ENCODE results near the gene CCND1. TPM values are rescaled to one million over a fixed set of nuclear protein-coding genes. Genes with fewer than 3 reads are reported as not detected.

Gene CCND1
- total RNA-seq, 2 experiments from 2014 or later = 0.21 to 0.42 TPM

DNA sequence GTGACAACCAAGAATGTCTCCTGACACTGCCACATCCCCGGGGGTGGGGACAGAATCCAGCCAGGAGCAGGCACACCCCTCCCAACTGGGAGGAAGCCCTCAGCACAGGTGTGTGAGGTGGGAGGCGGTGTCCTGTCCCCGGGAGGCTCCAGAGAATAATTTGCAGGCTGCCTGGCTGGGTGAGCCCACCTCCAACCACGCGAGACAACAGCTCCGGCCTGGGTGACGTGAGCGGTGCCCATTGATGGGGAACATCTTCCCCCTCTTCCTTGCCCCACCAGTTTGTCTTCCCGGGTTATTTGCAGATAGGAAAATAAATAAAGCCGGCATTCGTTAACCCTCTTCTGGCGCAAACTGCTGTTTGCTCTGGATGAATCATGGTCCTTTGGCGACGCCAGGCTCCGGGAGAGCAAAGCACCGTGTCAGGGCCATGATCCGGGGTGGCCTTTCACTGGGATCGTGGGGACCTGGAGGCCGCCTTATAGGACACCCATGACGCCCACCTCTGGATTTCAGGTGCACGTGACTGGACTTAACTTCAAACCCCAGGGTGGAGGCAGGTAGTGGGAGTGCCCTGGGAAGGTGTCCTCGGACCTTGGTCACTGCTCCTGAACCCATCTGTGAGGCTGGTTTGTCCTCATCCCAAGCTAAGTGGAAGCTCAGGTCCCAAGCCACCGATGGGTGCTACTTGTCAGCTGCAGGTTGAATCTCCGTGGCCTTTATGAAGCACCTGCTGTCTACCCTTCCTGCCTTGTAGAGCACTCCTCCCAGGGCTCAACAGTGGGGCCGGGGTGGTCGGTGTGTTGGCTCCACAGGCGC, 13.9 kb downstream of the CCND1 start:
- Mint-ChIP-seq H3K4me1 (no peaks in the 10 kb centered on the region), H3K36me3 (ENCODE audit: low read depth) (no peaks in the 10 kb centered on the region), H3K4me3 (no peak overlapping the region), H3K27ac (no peak overlapping the region), H3K27me3 (no peaks in the 10 kb centered on the region), H3K9me3 (no peaks in the 10 kb centered on the region)
- ChIA-PET POLR2A (no interaction called here), CTCF (interaction anchor here (0.6 to 1.4 kb wide), 2 partner anchors 12 to 648 kb away, joined by 3 to 4 read pairs; no protein-coding TSS in a partner anchor)
- DNase-seq = no peak

DNA sequence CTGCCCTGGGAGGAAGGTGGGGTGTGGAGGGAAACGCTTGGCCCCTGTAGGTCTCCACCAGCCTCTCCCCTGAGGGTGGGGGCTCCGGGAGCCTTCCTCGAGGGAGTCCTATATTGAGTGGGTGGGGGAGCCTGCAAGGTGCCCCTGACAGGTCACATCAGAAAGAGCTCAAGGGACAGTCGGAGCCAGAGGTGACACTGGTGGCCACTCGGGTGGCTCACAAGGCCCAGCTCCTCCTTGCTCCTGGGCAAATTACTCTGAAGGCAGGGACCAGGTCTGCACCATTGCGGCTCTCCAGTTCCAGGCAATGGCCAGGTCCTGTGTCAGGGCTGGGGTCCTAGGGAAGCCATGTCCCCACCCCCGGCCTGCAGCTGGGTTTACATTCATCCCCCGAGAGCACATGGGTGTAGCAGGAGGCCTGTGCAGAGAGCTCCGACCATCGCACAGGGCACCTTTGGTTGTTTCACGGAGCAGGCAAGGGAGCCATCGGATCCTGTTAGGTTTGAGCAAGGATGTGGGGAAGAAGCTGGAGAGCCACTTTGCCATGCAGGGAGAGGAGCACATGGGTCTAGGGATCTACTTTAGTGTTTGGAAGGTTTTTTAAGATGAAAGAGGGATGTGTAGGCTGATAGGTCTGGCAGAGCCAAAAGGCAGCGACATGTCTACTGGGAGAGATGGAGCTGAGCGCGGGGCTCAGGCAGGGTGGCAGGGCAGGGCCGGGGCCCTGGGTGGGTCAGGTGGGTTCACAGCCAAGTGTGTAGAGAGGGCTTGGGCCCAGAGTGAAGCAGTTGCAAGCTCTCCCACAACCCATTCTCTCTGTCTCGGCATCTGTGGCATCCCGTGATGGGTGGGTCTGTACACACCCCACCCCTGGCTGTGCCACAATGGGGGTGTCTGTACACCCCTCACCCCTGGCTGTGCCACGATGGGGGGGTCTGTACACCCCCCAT, 14.8 kb downstream of the CCND1 start:
- Mint-ChIP-seq H3K4me3 (no peak overlapping the region), H3K4me1 (no peaks in the 10 kb centered on the region), H3K36me3 (ENCODE audit: low read depth) (no peaks in the 10 kb centered on the region), H3K9me3 (no peaks in the 10 kb centered on the region), H3K27ac (no peak overlapping the region), H3K27me3 (no peaks in the 10 kb centered on the region)
- CTCF ChIA-PET = interaction anchor here (0.6 to 1.4 kb wide), 3 partner anchors 13 to 743 kb away, joined by 3 to 4 read pairs (median 3); no protein-coding TSS in a partner anchor
- no peak for DNase-seq
- POLR2A ChIA-PET = no interaction called here

DNA sequence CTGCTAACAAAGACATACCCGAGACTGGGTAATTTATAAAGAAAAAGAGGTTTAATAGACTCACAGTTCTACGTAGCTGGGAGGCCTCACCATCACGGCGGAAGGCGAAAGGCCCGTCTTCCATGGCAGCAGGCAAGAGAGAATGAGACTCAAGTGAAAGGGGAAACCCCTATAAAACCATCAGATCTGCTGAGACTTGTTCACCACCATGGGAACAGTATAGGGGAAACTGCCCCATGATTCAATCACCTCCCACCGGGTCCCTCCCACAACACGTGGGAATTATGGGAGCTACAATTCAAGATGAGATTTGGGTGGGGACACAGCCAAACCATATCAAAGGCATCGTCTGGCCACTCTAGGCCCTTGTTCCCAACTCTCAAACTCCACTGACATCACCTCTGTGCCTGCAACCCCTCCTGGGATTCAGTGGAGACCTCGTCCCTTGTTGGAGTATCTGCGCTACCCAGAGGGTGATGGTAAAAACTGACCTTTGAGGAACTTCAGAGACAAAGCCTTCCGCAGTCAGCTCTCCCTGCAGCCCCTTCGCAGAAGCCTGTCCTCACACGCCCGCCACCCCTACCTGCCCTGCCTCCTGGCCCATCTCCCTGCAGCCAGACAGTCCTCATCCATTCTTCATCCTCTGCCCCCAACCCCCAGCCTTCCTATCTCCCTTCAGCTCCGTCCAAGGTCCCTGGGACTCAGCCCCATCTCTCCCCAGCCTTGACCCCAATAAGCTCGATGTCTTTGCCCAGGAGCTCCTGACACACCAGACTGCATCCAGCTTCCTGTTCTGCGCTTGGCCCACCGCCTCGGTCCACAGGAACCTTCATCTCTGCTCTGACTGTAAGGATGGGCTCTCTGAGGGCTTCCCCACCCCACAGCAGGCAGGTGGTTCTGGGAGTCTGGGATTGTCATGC, 15.8 kb downstream of the CCND1 start:
- ChIA-PET POLR2A (no interaction called here), CTCF (interaction anchor here (0.6 to 1.0 kb wide), 2 partner anchors 14 to 744 kb away, joined by 3 to 5 read pairs; no protein-coding TSS in a partner anchor)
- Mint-ChIP-seq H3K27me3 (no peaks in the 10 kb centered on the region), H3K36me3 (ENCODE audit: low read depth) (no peaks in the 10 kb centered on the region), H3K4me3 (no peak overlapping the region), H3K9me3 (no peaks in the 10 kb centered on the region), H3K27ac (peak overlapping the region; percentile 19), H3K4me1 (no peaks in the 10 kb centered on the region)
- DNase-seq = no peak

DNA sequence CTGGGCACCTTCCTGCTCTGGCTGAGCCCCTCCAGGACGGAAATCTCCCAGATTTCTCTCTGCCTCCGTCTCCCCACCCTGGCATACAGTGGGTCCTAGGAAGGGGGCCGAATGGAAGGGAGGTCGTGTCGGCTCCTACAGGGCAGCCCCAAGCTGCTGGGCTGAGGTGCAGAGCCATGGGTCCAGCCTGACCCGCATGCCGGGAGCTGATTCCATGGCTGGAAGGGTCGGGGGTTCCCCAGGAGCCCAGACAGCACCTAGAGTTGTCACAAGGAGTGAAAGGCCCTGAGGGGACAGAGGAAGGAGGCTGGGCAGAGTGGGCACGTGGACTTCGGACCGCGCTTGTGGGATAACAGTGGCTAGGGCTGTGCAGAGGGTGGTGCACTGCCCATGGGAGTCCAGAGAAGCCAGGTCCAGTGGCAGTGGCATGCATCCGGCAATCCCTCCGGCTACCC, 16.5 kb downstream of the CCND1 start:
- Mint-ChIP-seq H3K4me1 (no peaks in the 10 kb centered on the region), H3K27me3 (no peaks in the 10 kb centered on the region), H3K36me3 (ENCODE audit: low read depth) (no peaks in the 10 kb centered on the region), H3K27ac (no peak overlapping the region), H3K4me3 (no peak overlapping the region), H3K9me3 (no peaks in the 10 kb centered on the region)
- ChIA-PET POLR2A (no interaction called here), CTCF (interaction anchor here (1.0 kb wide), 1 partner anchor 15 kb away, joined by 5 read pairs; no protein-coding TSS in a partner anchor)
- no peak for DNase-seq

DNA sequence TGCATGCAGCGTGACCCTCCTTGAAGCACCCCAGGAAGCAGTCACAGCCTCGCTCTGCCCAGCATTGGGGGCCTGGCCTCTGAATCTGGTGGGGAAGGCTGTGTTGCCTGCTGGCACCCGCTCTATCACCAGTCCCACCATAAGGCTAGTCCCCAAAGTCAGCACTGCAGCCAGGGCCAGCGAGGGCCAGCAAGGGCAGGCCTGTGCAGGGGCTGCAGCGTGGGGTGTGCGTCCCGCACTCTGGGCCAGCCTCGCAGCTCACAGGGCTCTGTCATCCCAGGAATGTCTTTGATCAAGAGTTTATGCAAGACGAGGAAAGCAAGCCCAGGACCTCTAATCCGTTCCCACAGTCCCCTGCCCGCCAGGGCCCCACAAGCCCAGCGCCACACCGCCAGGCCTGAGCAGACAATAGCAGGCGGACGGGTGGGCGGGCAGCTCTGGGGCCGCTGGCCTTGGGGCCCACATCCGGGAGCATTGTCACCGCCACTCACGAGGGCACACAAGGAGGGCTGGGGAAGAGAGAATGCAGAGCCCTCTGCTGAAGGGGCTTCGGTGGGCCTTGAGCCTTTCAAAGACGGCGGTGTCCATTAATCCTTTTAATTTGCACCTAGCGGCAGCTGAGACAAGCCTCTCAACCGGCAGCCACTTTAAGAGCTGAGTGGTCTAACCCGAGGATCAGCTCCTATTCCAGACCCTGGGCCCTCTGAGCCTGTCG, 17.1 kb downstream of the CCND1 start:
- H3K27ac Mint-ChIP-seq = no peak overlapping the region
- H3K27me3 Mint-ChIP-seq = no peaks in the 10 kb centered on the region

DNA sequence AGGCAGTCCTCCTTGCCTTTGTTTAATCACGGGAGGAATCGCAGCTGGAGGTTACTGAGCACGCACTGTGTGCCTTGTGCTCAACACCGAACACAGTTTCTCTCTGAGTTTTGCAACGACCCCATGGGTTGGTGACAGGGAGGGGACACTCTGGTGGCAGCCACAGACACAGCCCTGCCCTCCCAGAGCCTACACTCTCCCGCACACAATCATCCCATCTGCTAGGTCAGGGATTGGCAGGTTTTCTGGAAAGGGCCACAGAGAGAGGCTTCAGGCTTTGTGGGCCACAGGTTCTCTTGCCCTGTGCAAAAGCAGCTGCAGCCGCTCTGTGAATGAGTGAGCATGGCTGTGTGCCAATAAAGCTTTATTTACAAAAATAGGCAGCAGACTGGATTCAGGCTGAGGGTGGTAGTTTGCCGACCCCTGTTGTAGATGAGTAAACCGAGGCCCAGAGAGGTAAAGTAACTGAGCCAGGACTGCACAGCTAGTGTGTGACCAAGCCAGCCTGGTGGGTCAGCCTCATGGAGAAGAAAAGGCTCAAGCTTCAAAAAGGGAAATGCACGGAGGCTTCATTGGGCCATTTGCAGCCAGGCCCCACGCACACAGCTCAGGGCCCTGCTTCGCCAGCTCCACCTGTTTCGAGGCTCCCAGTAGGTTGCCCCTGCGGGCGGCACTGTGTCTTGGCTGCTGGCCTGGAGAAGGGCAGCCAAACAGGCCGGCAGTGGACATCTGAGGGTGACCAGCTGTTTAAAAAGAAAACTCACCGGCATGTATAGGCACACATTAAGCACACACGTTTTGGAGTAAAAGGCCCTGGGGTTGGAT, 17.9 kb downstream of the CCND1 start:
- Mint-ChIP-seq H3K9me3 (no peaks in the 10 kb centered on the region), H3K27ac (no peak overlapping the region), H3K36me3 (ENCODE audit: low read depth) (no peaks in the 10 kb centered on the region), H3K4me1 (no peaks in the 10 kb centered on the region), H3K27me3 (no peaks in the 10 kb centered on the region), H3K4me3 (no peak overlapping the region)
- CTCF ChIA-PET = no interaction called here
- DNase-seq = no peak
- POLR2A ChIA-PET = no interaction called here

More for the DNA sequence above, 17.1 kb downstream of the CCND1 start:
- no peak for DNase-seq
- Mint-ChIP-seq H3K4me1 (no peaks in the 10 kb centered on the region), H3K36me3 (ENCODE audit: low read depth) (no peaks in the 10 kb centered on the region), H3K9me3 (no peaks in the 10 kb centered on the region), H3K4me3 (no peak overlapping the region)
- ChIA-PET POLR2A (no interaction called here), CTCF (no interaction called here)

DNA sequence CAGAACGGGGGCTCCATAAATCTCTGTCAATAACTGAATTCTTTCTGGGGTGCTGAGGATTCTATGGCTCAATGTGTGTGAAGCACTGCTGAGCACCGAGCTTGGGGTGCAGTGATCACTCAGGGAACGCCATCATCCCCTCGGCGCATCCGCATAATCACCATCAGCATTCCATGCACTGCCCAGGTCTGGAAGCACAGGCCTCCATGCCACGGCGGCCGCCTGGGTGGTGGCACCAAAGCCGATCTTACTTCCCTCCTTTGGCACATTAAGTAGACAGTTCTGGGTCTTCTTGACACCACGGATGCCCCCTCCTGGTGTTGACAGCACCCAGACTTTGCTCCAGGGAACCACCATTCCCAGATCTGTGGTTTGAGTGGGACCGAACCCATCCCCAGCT, 18.6 kb downstream of the CCND1 start:
- CTCF ChIA-PET = no interaction called here
- DNase-seq = no peak
- Mint-ChIP-seq H3K27ac (no peak overlapping the region), H3K4me3 (no peak overlapping the region), H3K4me1 (no peaks in the 10 kb centered on the region), H3K9me3 (no peaks in the 10 kb centered on the region), H3K27me3 (no peaks in the 10 kb centered on the region), H3K36me3 (ENCODE audit: low read depth) (peaks cover 1% of the 10 kb centered on the region)
- POLR2A ChIA-PET = no interaction called here

DNA sequence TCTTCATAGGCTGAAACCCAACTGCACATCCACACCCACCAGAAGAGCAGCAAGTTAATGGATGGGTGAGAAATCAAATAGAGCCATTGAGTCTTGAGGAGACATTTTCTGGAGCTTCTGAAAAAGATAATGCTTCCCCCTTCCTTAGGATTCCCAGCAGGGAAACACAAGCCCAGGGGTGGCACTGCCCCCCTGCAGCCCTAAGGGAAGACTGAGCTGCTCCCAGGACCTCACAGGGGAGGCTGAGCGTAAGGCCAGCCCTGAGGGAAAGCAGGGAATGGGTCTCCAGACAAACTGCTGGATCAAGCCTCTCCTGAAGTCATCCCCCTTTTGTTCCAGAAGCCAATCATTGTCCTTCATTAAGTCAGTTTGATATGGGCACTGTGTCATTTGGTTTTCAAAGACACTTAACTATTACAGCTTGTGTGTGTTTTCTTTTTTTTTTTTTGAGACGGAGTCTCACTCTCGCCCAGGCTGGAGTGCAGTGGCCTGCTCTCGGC, 19.1 kb downstream of the CCND1 start:
- H3K4me1 Mint-ChIP-seq = no peaks in the 10 kb centered on the region
- H3K27me3 Mint-ChIP-seq = no peaks in the 10 kb centered on the region
- CTCF ChIA-PET = no interaction called here
- DNase-seq = no peak
- H3K9me3 Mint-ChIP-seq = no peaks in the 10 kb centered on the region
- H3K36me3 Mint-ChIP-seq (ENCODE audit: low read depth) = peaks cover 5% of the 10 kb centered on the region
- H3K4me3 Mint-ChIP-seq = no peak overlapping the region
- POLR2A ChIA-PET = no interaction called here
- H3K27ac Mint-ChIP-seq = no peak overlapping the region

DNA sequence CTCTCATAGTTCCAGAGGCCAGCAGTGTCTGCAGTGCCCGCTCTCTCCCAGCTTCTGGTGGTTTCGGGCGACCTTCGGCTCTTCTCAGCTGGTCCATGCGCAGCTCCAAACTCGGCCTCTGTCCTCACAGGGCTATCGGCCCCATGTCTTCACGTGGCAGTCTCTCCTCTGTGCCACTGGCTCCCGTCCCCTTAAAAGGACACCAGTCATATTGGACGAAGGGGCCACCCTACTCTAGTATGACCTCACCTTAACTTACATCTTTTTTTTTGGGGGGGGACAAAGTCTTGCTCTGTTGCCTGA, 20.4 kb downstream of the CCND1 start:
- DNase-seq = no peak
- ChIA-PET CTCF (interaction anchor here (0.6 to 1.7 kb wide), 4 partner anchors 9 to 898 kb away, joined by 3 to 4 read pairs (median 3); no protein-coding TSS in a partner anchor), POLR2A (no interaction called here)
- H3K27me3 Mint-ChIP-seq = no peaks in the 10 kb centered on the region
- H3K27ac Mint-ChIP-seq = no peak overlapping the region
- peaks cover 9% of the 10 kb centered on the region for H3K36me3 Mint-ChIP-seq (ENCODE audit: low read depth)
- no peaks in the 10 kb centered on the region for H3K4me1 Mint-ChIP-seq
- H3K9me3 Mint-ChIP-seq = no peaks in the 10 kb centered on the region
- H3K4me3 Mint-ChIP-seq = no peak overlapping the region

DNA sequence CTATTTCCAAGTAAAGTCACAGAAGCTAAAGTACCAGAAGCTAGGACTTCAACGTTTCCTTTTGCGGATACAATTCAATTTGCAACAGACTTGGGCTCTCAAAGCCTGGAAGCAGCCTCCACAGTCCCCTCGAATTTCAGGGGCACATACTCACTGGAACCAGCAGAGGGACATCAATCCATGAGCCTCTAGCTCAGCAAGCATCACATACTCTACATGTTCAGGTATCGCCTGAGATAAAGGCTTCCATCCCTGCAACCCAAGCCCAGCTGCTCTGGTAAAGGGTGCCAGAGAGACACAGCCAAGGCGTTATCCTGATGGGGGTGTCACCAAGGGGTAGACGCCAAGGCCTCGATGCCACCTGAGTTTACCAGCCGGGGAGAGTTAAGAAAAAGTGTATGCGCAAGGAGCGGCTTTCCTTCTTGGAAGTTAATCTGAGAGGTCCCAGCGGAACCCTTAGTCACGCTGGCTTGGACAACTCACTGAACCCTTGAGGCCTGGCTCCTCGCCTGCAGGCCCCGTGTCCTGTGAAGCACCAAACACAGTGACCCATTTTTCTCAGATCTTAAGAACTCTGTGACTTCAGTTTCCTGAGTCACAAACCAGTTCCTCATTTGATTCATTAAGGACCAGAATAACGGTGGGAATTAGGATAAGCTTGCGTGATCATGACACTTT, 21.2 kb downstream of the CCND1 start:
- ChIA-PET POLR2A (no interaction called here), CTCF (interaction anchor here (0.6 to 1.7 kb wide), 3 partner anchors 8 to 431 kb away, joined by 3 to 4 read pairs (median 3); no protein-coding TSS in a partner anchor)
- DNase-seq = no peak
- no peaks in the 10 kb centered on the region for H3K4me1 Mint-ChIP-seq
- no peaks in the 10 kb centered on the region for H3K27me3 Mint-ChIP-seq
- H3K9me3 Mint-ChIP-seq = no peaks in the 10 kb centered on the region
- H3K4me3 Mint-ChIP-seq = no peak overlapping the region
- peaks cover 9% of the 10 kb centered on the region for H3K36me3 Mint-ChIP-seq (ENCODE audit: low read depth)
- H3K27ac Mint-ChIP-seq = no peak overlapping the region

DNA sequence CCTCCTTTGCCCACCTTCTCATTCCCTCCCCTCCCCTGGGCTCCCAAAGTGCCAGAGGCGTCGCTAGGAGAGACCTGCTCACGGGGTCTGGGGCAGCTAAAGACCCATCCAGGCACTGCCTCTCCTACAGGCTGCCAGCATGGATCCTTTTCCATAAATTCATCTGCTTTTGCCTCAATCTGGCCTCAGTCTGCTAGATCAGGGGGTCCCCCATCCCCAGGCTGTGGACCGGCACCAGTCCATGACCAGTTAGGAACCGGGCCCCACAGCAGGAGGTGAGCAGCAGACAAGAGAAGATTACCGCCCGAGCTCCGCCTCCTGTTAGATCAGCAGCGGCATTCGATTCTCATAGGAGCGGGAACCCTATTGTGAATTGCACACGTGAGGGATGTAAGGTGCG, 21.9 kb downstream of the CCND1 start:
- no peak overlapping the region for H3K4me3 Mint-ChIP-seq
- no peaks in the 10 kb centered on the region for H3K9me3 Mint-ChIP-seq
- POLR2A ChIA-PET = no interaction called here
- no peaks in the 10 kb centered on the region for H3K4me1 Mint-ChIP-seq
- CTCF ChIA-PET = interaction anchor here (1.6 kb wide), 1 partner anchor 12 kb away, joined by 3 read pairs; no protein-coding TSS in a partner anchor
- no peak for DNase-seq
- H3K27me3 Mint-ChIP-seq = no peaks in the 10 kb centered on the region
- peaks cover 10% of the 10 kb centered on the region for H3K36me3 Mint-ChIP-seq (ENCODE audit: low read depth)
- no peak overlapping the region for H3K27ac Mint-ChIP-seq

Data from activated CD4-positive, alpha-beta T cell treated with anti-CD3 and anti-CD28 coated beads, Interleukin-2, amount 10 ng/mL, durations not matched to agents 7 days and 5 days (primary cell).